ENCODE measurements around the gene LCN15. TPM values are rescaled to one million over a fixed set of nuclear protein-coding genes. Genes with fewer than 3 reads are reported as not detected.
"Not testable (repeated sequence)": the region's sequence is repeated elsewhere in the genome, so short reads cannot be mapped to it uniquely, and the experiment has no call there.

LCN15 gene
- total RNA-seq, 1 donor from 2014 or later, result 1.9 TPM

DNA sequence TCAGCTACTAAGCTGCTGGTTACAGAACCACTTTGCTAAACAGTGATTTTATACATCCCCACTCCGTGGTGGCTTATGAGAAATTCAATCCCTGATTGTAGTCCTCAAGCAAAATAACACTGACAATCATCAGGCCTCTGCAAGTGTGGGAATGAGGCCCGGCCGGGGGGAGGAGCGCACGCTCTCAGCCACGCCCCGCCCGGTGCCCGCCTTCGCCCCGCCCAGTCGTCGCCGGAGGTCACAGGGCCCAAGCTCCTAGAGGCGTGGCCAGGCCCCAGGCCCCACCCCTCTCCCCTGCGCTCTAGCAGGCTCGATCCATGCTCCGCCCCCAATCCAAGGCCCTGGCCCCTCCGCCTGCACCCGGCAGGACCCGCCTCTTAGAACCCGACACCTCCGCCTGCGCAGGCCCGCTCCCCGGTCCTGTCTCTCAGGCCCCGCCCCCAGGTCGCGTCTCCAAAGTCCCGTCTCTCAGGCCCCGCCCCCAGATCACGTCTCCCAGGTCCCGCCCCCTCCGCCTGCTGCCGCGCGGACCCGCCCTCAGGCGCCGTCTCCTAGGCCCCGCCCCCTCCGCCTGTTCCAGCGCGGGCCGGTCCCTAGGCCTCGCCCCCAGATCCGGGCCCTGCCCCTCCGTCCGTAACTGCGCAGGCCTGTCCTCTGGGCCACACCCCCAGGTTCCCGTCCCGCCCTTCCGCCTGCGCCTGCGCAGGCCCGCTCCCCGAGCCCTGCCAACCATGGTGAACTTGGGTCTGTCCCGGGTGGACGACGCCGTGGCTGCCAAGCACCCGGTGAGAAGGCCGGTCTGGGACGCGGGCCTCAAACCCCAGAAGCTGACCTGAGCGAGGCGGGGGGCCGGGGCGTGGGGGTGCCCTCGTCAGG, 26.6 kb upstream of the LCN15 start, which contains the start of gene TMEM141:
Gene TMEM141, plus strand, starts transcription at position 705 of the 876 bp plus-strand sequence. Its CDS starts 27 bp downstream, at position 732.
- H3K4me1 Mint-ChIP-seq (ENCODE audit: low read depth, unreplicated experiment), result peaks cover 42% of the 10 kb centered on the region
- DNase-seq, result peak; percentile 100
- peaks cover 2% of the 10 kb centered on the region for H3K27me3 Mint-ChIP-seq (ENCODE audit: unreplicated experiment)
- H3K4me3 Mint-ChIP-seq (ENCODE audit: unreplicated experiment), result peak within 1 kb of the TSS; percentile 79
- H3K27ac Mint-ChIP-seq (ENCODE audit: unreplicated experiment), result peak within 1 kb of the TSS; percentile 31
- H3K9me3 Mint-ChIP-seq (ENCODE audit: unreplicated experiment), result no peaks in the 10 kb centered on the region
- no peaks in the 10 kb centered on the region for H3K36me3 Mint-ChIP-seq (ENCODE audit: unreplicated experiment)
- TF ChIP-seq, protein P1, sequence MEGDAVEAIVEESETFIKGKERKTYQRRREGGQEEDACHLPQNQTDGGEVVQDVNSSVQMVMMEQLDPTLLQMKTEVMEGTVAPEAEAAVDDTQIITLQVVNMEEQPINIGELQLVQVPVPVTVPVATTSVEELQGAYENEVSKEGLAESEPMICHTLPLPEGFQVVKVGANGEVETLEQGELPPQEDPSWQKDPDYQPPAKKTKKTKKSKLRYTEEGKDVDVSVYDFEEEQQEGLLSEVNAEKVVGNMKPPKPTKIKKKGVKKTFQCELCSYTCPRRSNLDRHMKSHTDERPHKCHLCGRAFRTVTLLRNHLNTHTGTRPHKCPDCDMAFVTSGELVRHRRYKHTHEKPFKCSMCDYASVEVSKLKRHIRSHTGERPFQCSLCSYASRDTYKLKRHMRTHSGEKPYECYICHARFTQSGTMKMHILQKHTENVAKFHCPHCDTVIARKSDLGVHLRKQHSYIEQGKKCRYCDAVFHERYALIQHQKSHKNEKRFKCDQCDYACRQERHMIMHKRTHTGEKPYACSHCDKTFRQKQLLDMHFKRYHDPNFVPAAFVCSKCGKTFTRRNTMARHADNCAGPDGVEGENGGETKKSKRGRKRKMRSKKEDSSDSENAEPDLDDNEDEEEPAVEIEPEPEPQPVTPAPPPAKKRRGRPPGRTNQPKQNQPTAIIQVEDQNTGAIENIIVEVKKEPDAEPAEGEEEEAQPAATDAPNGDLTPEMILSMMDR (IDR thresholded peaks at IDR 0.05; ENCODE audit: partially characterized antibody, unreplicated experiment), result no peak

DNA sequence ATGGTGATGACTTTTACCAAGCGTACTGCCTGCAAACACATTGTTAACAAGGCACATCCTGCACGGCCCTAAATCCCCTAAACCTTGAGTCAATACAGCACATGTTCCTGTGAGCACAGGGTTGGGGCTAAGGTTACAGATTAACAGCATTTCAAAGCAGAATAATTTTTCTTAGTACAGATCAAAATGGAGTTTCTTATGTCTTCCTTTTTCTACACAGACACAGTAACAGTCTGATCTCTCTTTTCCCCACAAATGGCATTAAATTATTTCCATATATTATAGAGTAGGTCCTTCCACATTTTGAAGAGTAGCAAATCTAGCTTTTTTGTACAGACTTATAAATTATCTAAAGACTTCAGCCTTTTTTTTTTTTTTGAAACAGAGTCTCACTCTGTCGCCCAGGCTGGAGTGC, 25.2 kb upstream of the LCN15 start:
- Mint-ChIP-seq H3K27me3 (ENCODE audit: unreplicated experiment) (peaks cover 2% of the 10 kb centered on the region), H3K27ac (ENCODE audit: unreplicated experiment) (peak overlapping the region; percentile 41), H3K36me3 (ENCODE audit: unreplicated experiment) (no peaks in the 10 kb centered on the region), H3K9me3 (ENCODE audit: unreplicated experiment) (no peaks in the 10 kb centered on the region), H3K4me1 (ENCODE audit: low read depth, unreplicated experiment) (peaks cover 44% of the 10 kb centered on the region), H3K4me3 (ENCODE audit: unreplicated experiment) (no peak overlapping the region)
- TF ChIP-seq, protein P1 (IDR thresholded peaks at IDR 0.05; ENCODE audit: partially characterized antibody, unreplicated experiment), result no peak
- no peak for DNase-seq

DNA sequence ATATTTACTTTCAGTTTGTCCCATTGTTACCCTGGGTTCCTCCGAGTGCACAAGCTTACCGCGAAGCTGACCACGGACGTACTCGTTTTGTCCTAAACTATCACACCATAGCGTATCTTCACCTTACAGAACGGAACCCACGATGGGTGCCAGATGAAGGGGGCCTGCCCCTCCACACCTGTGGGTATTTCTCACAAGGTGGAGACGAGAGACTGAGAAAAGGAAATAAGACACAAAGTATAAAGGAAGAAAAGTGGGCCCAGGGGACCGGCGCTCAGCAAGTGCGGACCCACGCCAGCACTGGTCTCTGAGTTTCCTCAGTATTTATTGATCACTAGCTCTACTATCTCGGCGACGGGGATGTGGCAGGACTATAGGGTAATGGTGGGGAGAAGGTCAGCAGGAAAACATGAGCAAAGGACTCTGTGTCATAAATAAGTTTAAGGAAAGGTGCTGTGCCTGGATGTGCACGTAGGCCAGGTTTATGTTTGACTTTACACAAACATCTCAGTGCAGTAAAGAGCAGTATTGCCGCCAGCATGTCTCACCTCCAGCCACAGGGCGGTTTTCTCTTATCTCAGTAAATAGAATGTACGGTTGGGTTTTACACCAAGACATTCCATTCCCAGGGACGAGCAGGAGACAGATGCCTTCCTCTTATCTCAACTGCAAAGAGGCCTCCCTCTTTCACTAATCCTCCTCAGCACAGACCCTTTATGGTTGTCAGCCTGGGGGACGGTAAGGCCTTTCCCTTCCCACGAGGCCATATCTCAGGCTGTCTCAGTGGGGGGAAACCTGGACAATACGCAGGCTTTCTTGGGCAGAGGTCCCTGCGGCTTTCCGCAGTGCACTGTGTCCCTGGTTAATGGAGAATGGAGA, 24.6 kb upstream of the LCN15 start:
- H3K27me3 Mint-ChIP-seq (ENCODE audit: unreplicated experiment); DNase-seq; H3K9me3 Mint-ChIP-seq (ENCODE audit: unreplicated experiment); H3K36me3 Mint-ChIP-seq (ENCODE audit: unreplicated experiment): not testable (repeated sequence)
- H3K4me3 Mint-ChIP-seq (ENCODE audit: unreplicated experiment), result peak overlapping the region; percentile 34
- H3K27ac Mint-ChIP-seq (ENCODE audit: unreplicated experiment), result peak overlapping the region; percentile 41
- H3K4me1 Mint-ChIP-seq (ENCODE audit: low read depth, unreplicated experiment), result peaks cover 51% of the 10 kb centered on the region

DNA sequence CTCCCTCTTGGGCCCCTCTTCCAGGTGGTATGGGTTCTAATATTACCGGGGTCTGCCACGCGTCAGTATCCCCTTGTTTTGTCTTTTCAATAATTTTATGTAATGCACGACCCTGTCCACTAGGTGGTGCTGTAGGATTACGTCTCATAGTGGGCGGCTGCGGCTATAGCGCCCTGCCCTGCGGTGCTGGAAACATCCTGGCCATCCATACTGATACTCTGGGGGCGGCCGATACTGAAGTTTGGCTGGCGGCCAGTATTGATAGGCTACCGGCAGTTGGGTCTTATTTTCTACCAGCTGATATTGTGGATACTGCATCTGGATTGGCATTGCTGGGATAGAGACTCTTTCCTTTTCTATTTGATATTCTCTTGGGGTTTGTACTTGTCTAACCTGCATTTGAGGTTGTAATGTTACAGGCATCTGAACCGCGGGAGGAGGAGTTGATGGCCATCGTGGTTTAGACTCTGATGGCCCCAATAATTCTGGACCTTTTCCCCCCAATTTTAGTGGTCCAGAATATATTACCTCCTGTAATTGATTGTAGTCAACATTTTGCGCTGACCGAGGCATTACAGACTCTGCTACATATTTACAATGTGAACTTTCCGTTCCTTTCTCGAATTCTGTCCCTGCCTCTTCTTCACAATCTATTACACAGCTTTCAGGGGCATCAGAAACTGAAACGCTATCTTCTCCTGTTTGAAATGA, 23.5 kb upstream of the LCN15 start:
- H3K4me1 Mint-ChIP-seq (ENCODE audit: low read depth, unreplicated experiment), result peaks cover 49% of the 10 kb centered on the region
- H3K36me3 Mint-ChIP-seq (ENCODE audit: unreplicated experiment), result no peaks in the 10 kb centered on the region
- H3K27me3 Mint-ChIP-seq (ENCODE audit: unreplicated experiment), result no peaks in the 10 kb centered on the region
- TF ChIP-seq, protein P1 (IDR thresholded peaks at IDR 0.05; ENCODE audit: partially characterized antibody, unreplicated experiment), result peak; percentile 95
- peak overlapping the region; percentile 32 for H3K4me3 Mint-ChIP-seq (ENCODE audit: unreplicated experiment)
- H3K27ac Mint-ChIP-seq (ENCODE audit: unreplicated experiment), result peak overlapping the region; percentile 6
- H3K9me3 Mint-ChIP-seq (ENCODE audit: unreplicated experiment), result no peaks in the 10 kb centered on the region
- DNase-seq, result peak; percentile 77

DNA sequence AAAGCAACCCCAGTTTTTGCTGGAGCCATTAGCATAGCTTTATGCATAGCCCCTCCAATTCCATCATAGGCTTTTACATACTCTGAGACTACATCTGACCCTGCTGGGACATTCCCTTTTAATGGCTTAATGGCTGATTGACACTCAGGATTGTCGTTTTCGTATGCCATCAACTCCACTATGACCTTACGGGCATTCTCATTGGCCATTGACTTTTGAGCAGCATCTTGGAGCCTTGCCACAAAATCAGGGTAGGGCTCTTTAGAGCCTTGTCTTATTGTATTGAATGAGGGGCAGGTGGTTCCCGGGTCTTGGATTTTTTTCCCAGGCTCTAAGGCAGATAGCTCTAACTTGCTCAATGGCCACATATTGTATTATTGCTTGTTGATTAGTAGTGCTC, 22.7 kb upstream of the LCN15 start:
- Mint-ChIP-seq H3K4me3 (ENCODE audit: unreplicated experiment) (peak overlapping the region; percentile 15), H3K4me1 (ENCODE audit: low read depth, unreplicated experiment) (peaks cover 51% of the 10 kb centered on the region)
- not testable (repeated sequence) for H3K36me3 Mint-ChIP-seq (ENCODE audit: unreplicated experiment); H3K27ac Mint-ChIP-seq (ENCODE audit: unreplicated experiment); H3K27me3 Mint-ChIP-seq (ENCODE audit: unreplicated experiment); DNase-seq; H3K9me3 Mint-ChIP-seq (ENCODE audit: unreplicated experiment)

Measured in glutamatergic neuron (in vitro differentiated cells).